Thoracic aorta (tissue), 2 donors: ENCODE measurements around the gene KRTAP9-6. TPM values are rescaled to one million over a fixed set of nuclear protein-coding genes. Genes with fewer than 3 reads are reported as not detected.
"Not testable (repeated sequence)": the region's sequence is repeated elsewhere in the genome, so short reads cannot be mapped to it uniquely, and the experiment has no call there.

ENCODE experiments used
- ATAC-seq: fragments of 150-250 bp; one replicate; pipeline ENCODE4 v1.8.0; 2017; ENCODE audit warnings: low read depth; ENCODE audit not compliant: insufficient number of reproducible peaks, low FRiP score
- DNase-seq: peaks from one replicate; pipeline ENCODE4 v3.0.0-alpha.2; 2020; ENCODE audit warnings: low spot score
- H3K27ac ChIP-seq, 2 donors: fragments of 200-600 bp; sonication (generic); 1 replicate in 1 of 2; 2 replicates in 1 of 2; pipeline ENCODE4 v1.5.1; 2016; ENCODE audit warnings: mild to moderate bottlenecking in 2 of 2, moderate library complexity in 2 of 2
- H3K27me3 ChIP-seq: fragments of 200-600 bp; sonication (generic); replicated peaks from 2 replicates; pipeline ENCODE4 v1.6.0; 2016; ENCODE audit warnings: mild to moderate bottlenecking; ENCODE audit not compliant: insufficient read depth
- H3K36me3 ChIP-seq: fragments of 200-600 bp; sonication (generic); one replicate; pipeline ENCODE4 v1.5.1; 2016
- H3K4me1 ChIP-seq, 2 donors: fragments of 200-600 bp; sonication (generic); 1 replicate in 1 of 2; 2 replicates in 1 of 2; pipeline versions ENCODE4 v1.5.1 to v1.6.0; 2016; ENCODE audit warnings: low read depth in 2 of 2, mild to moderate bottlenecking in 1 of 2; ENCODE audit not compliant: control insufficient read depth in 1 of 2
- H3K4me3 ChIP-seq: fragments of 200-600 bp; sonication (generic); 2 replicates; pipeline ENCODE4 v1.5.1; 2016; ENCODE audit warnings: mild to moderate bottlenecking
- H3K9me3 ChIP-seq: fragments of 200-600 bp; sonication (generic); 2 replicates; pipeline ENCODE4 v1.5.1; 2016
- total RNA-seq, 2 donors: library from RNA; depleted of rRNA; stranded (reverse); fragments of >200 nt; gene quantifications; one replicate each; pipeline versions ENCODE4 v1.1.0 to v1.2.3, GENCODE V29; 2016
- TF ChIP-seq, protein P1 (sequence below): fragments of 200-600 bp; sonication (generic); IDR thresholded peaks from one replicate; pipeline ENCODE4 v1.5.1; 2019; ENCODE audit warnings: antibody characterized with exemption

KRTAP9-6 gene
- total RNA-seq, 2 donors from 2014 or later, result not detected

DNA sequence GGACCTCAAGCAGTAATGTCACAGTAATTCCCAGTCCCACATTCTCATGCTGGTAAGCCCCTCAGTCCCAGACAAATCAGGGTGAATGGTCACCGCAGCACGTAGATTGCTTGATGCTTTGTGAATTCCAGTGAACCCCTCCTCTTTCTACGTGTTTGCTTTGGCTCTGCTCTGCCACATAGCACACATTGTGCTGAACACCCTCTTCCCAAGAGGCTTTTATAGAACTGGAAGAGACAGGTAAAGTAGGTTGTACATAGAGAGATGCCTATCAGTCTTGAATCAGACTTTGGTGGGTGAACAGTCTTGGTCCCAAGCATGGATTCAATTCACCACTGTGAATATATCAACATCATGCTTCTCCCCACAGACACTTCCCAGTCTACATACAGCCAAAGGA, 579 bp upstream of the KRTAP9-6 start:
- no peaks in the 10 kb centered on the region for H3K36me3 ChIP-seq
- H3K27ac ChIP-seq, result no peak overlapping the region
- no peaks in the 10 kb centered on the region for H3K4me1 ChIP-seq
- TF ChIP-seq, protein P1, sequence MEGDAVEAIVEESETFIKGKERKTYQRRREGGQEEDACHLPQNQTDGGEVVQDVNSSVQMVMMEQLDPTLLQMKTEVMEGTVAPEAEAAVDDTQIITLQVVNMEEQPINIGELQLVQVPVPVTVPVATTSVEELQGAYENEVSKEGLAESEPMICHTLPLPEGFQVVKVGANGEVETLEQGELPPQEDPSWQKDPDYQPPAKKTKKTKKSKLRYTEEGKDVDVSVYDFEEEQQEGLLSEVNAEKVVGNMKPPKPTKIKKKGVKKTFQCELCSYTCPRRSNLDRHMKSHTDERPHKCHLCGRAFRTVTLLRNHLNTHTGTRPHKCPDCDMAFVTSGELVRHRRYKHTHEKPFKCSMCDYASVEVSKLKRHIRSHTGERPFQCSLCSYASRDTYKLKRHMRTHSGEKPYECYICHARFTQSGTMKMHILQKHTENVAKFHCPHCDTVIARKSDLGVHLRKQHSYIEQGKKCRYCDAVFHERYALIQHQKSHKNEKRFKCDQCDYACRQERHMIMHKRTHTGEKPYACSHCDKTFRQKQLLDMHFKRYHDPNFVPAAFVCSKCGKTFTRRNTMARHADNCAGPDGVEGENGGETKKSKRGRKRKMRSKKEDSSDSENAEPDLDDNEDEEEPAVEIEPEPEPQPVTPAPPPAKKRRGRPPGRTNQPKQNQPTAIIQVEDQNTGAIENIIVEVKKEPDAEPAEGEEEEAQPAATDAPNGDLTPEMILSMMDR, result no peak
- no peak overlapping the region for H3K4me3 ChIP-seq
- H3K27me3 ChIP-seq, result no peaks in the 10 kb centered on the region
- DNase-seq (no peak), ATAC-seq (no peak)
- no peaks in the 10 kb centered on the region for H3K9me3 ChIP-seq

DNA sequence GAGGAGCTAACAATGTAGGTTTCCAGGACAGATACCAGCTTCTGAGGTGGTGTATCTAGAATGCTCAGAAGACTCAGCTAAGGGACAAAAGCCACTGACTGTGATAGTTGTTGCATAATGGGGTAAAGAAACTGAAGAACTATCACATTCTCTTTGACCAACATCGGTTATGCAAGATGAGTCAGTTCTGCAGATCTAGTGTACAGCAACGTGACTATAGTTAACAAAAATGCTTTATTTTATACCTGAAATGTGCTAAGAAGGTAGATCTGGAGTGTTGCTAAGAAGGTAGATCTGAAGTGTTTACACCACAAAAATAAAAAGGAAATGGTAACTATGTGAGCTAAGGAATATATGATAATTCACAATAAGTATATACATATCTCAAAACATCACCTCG, 2.5 kb downstream of the KRTAP9-6 start:
- Histone ChIP-seq H3K9me3 (no peaks in the 10 kb centered on the region), H3K4me1 (no peaks in the 10 kb centered on the region), H3K27me3 (no peaks in the 10 kb centered on the region), H3K27ac (no peak overlapping the region), H3K4me3 (no peak overlapping the region), H3K36me3 (no peaks in the 10 kb centered on the region)
- no peak for DNase-seq
- ATAC-seq, result no peak
- TF ChIP-seq, protein P1, result no peak

DNA sequence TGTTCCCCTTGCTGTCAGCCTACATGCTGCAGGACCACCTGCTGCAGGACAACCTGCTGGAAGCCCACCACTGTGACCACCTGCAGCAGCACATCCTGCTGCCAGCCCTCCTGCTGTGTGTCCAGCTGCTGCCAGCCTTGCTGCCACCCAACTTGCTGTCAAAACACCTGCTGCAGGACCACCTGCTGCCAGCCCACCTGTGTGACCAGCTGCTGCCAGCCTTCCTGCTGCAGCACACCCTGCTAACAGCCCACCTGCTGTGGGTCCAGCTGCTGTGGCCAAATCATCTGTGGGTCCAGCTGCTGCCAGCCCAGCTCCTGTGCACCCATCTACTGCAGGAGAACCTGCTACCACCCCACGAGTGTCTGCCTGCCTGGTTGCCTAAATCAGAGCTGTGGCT, 6.1 kb downstream of the KRTAP9-6 start:
- not testable (repeated sequence) for H3K36me3 ChIP-seq, H3K9me3 ChIP-seq, H3K27ac ChIP-seq, DNase-seq, H3K27me3 ChIP-seq, H3K4me3 ChIP-seq, ATAC-seq, H3K4me1 ChIP-seq

DNA sequence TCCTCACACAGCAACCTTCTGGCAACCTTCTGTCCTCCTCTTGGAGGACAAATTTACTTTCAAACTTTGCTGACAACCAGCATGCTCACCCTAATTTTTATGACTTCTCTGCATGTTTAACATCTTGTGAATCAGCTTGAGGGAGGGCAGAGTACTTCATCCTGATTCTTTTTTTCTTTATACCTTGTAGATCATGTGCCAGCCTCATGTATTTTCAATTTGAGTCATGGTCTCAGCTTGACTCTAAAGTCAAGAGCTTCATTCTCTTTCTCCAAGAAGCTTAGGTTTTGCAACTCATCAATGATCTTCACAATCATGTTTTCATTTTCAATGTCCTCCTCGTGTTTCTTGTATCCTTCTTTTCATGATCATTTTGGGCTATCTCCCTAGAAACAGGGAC, 6.7 kb downstream of the KRTAP9-6 start:
- H3K4me1 ChIP-seq, result no peaks in the 10 kb centered on the region
- H3K9me3 ChIP-seq, result no peaks in the 10 kb centered on the region
- TF ChIP-seq, protein P1, result no peak
- DNase-seq (no peak), ATAC-seq (no peak)
- H3K4me3 ChIP-seq, result no peak overlapping the region
- no peaks in the 10 kb centered on the region for H3K27me3 ChIP-seq
- no peaks in the 10 kb centered on the region for H3K36me3 ChIP-seq
- no peak overlapping the region for H3K27ac ChIP-seq

DNA sequence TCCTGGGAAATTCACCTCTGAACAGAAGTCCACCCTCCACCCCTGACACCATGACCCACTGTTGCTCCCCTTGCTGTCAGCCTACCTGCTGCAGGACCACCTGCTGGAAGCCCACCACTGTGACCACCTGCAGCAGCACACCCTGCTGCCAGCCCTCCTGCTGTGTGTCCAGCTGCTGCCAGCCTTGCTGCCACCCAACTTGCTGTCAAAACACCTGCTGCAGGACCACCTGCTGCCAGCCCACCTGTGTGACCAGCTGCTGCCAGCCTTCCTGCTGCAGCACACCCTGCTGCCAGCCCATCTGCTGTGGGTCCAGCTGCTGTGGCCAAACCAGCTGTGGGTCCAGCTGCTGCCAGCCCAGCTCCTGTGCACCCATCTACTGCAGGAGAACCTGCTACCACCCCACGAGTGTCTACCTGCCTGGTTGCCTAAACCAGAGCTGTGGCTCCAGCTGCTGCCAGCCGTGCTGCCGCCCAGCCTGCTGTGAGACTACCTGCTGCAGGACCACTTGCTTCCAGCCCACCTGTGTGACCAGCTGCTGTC, 10.5 kb downstream of the KRTAP9-6 start, which contains the start of gene KRTAP9-7:
KRTAP9-7 (plus strand) TSS at position 51 of the 543 bp plus-strand sequence; CDS start at position 51, 0 bp downstream.
- ATAC-seq, DNase-seq, H3K4me3 ChIP-seq: not testable (repeated sequence)

DNA sequence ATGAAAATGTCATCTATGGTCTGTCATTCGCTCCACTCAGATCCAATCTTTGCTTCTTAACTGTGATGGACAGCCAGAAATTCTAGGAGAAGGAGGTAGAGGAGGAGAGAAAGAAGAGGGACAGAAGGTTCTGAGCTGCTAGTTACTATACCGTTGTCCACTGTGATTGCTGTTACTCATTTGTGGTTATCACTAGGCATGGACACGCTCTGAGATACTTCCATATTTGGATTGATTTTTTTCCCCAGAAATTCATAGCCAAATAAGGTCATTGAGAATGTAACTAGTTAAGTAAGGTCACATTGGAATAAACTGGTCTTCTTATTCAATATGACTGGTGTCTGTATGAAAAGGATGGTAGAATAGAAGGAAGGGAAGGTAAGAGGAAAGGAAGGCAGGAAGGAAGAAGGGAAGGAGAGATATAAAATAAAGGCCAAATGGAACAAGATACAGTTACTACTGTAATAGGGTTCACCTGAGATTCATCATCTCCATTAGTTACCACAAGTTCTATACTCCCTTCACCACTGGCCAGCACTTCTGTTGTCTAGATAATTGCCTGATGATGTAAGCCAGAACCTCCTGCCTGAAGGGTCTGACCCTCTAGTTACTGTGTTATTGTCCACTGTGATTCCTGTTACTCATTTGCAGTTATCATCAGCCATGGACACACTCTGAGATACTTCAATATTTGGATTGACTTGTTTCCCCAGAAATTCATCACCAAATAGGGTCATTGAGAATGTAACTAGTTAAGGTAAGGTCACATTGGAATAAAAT, 13.2 kb downstream of the KRTAP9-6 start:
- Histone ChIP-seq H3K27me3 (no peaks in the 10 kb centered on the region), H3K9me3 (no peaks in the 10 kb centered on the region), H3K4me1 (no peaks in the 10 kb centered on the region), H3K27ac (no peak overlapping the region), H3K4me3 (no peak overlapping the region), H3K36me3 (no peaks in the 10 kb centered on the region)
- ATAC-seq (no peak), DNase-seq (no peak)
- TF ChIP-seq, protein P1, result no peak

More for the DNA sequence above, 10.5 kb downstream of the KRTAP9-6 start, which contains the start of gene KRTAP9-7:
- not testable (repeated sequence) for H3K27me3 ChIP-seq, H3K36me3 ChIP-seq, H3K4me1 ChIP-seq, H3K27ac ChIP-seq, H3K9me3 ChIP-seq
